ENCODE data around the gene TUBGCP4. TPM values are rescaled to one million over a fixed set of nuclear protein-coding genes. Genes with fewer than 3 reads are reported as not detected.

Gene TUBGCP4
- total and polyA plus RNA-seq, 9 of the 15 experiments (the other 6 are each of a cell fraction or from before 2014, with no cell fraction given): 10.7 to 50.2 (median 29.6) TPM

DNA sequence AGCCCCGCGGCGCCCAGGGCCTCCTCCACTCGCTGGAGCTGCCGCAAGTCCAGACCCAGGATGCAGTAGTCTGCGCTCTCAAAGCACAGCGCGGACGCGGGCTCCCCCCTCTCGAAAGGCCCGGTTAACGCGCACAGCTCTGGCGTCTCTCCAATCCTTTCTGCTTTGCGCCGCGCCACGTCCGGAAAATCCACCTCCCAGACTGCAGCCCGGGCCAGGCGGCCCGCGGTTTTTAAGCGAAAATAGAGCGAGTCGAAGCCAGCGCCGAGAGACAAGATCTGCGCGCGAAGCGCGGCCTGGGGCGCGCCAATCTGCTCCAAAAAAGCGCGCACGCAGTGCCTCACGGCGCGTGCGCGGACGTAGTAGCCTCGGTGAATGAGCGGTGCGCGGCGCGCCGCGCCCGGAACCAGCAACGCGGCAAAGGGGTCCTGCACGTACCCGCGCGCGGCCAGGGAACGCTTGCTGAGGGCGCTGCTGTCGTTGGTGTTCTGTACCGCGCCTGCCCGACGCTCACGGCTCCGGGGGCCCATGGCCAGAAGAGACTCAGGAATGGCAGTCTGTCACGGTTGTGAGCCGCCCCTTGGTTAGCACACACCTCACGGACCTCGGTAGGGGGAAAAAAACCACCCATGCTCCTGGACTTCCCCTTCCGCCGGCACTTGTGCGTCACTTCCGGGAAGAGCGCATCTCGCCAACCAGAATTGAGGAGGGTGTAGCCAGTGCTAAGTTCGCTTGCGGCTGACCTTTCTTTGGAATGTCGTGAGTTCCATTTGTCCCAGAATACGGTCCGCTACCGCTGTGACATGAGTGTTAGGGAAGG lies 40.7 kb upstream of the TUBGCP4 start, which contains the start of gene LCMT2 (continued):
- TF ChIP-seq, protein P1, sequence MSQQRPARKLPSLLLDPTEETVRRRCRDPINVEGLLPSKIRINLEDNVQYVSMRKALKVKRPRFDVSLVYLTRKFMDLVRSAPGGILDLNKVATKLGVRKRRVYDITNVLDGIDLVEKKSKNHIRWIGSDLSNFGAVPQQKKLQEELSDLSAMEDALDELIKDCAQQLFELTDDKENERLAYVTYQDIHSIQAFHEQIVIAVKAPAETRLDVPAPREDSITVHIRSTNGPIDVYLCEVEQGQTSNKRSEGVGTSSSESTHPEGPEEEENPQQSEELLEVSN (IDR thresholded peaks at IDR 0.05; ENCODE audit: borderline replicate concordance in 1 of 2, extremely low read depth in 1 of 2, insufficient read depth in 1 of 2, insufficient read length in 1 of 2, low read depth in 1 of 2, low read length in 1 of 2, poor library complexity in 1 of 2, severe bottlenecking in 1 of 2): peak; percentile 94 to 96
- TF ChIP-seq ZNF766 (CRISPR knock-in tag; conservative IDR thresholded peaks at IDR 0.05) (peak; percentile 40), ZNF24 (IDR thresholded peaks at IDR 0.05) (0 out of 2 replicates have a peak, but pooled peaks have one; percentile 62), NRF1 (conservative IDR thresholded peaks at IDR 0.05 in 1 of 2, IDR thresholded peaks at IDR 0.05 in 1 of 2) (peak; percentile 94 to 95), ZNF75A (CRISPR knock-in tag; IDR thresholded peaks at IDR 0.05) (no peak), ZNF311 (CRISPR knock-in tag; IDR thresholded peaks at IDR 0.05) (no peak), CREBBP (IDR thresholded peaks at IDR 0.05; ENCODE audit: low read depth, low read length) (no peak), ZNF717 (CRISPR knock-in tag; IDR thresholded peaks at IDR 0.05) (no peak), OTX1 (CRISPR knock-in tag; IDR thresholded peaks at IDR 0.05) (no peak), NR4A1 (CRISPR knock-in tag; IDR thresholded peaks at IDR 0.05) (no peak), NR4A1 (tag; IDR thresholded peaks at IDR 0.05) (no peak), POLR2A (conservative IDR thresholded peaks at IDR 0.05) (peak; percentile 99)
- TF ChIP-seq, protein P2, sequence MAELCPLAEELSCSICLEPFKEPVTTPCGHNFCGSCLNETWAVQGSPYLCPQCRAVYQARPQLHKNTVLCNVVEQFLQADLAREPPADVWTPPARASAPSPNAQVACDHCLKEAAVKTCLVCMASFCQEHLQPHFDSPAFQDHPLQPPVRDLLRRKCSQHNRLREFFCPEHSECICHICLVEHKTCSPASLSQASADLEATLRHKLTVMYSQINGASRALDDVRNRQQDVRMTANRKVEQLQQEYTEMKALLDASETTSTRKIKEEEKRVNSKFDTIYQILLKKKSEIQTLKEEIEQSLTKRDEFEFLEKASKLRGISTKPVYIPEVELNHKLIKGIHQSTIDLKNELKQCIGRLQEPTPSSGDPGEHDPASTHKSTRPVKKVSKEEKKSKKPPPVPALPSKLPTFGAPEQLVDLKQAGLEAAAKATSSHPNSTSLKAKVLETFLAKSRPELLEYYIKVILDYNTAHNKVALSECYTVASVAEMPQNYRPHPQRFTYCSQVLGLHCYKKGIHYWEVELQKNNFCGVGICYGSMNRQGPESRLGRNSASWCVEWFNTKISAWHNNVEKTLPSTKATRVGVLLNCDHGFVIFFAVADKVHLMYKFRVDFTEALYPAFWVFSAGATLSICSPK (IDR thresholded peaks at IDR 0.05; ENCODE audit: borderline replicate concordance): no peak
- TF ChIP-seq, protein P3, sequence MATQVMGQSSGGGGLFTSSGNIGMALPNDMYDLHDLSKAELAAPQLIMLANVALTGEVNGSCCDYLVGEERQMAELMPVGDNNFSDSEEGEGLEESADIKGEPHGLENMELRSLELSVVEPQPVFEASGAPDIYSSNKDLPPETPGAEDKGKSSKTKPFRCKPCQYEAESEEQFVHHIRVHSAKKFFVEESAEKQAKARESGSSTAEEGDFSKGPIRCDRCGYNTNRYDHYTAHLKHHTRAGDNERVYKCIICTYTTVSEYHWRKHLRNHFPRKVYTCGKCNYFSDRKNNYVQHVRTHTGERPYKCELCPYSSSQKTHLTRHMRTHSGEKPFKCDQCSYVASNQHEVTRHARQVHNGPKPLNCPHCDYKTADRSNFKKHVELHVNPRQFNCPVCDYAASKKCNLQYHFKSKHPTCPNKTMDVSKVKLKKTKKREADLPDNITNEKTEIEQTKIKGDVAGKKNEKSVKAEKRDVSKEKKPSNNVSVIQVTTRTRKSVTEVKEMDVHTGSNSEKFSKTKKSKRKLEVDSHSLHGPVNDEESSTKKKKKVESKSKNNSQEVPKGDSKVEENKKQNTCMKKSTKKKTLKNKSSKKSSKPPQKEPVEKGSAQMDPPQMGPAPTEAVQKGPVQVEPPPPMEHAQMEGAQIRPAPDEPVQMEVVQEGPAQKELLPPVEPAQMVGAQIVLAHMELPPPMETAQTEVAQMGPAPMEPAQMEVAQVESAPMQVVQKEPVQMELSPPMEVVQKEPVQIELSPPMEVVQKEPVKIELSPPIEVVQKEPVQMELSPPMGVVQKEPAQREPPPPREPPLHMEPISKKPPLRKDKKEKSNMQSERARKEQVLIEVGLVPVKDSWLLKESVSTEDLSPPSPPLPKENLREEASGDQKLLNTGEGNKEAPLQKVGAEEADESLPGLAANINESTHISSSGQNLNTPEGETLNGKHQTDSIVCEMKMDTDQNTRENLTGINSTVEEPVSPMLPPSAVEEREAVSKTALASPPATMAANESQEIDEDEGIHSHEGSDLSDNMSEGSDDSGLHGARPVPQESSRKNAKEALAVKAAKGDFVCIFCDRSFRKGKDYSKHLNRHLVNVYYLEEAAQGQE (IDR thresholded peaks at IDR 0.05; ENCODE audit: borderline replicate concordance): no peak
- TF ChIP-seq, protein P3 (CRISPR knock-in tag; IDR thresholded peaks at IDR 0.05; ENCODE audit: low read depth): 0 out of 2 replicates have a peak, but pooled peaks have one; percentile 21

All from K562 (cell line).